HCT116 (cell line): ENCODE data around the gene VIPR1. TPM values are rescaled to one million over a fixed set of nuclear protein-coding genes. Genes with fewer than 3 reads are reported as not detected.
A peak's percentile ranks its signal among the peaks of the same experiment; 100 is the strongest.

Experiments
- ATAC-seq: fragments of 200-7000 bp; cut with Tn5 transposase; 2 replicates; pipeline ENCODE4 v1.9.1; 2020; ENCODE audit warnings: mild to moderate bottlenecking, moderate library complexity
- BruUV-seq: library from RNA; stranded (reverse); fragments of 400-500 nt; replicated peaks from 2 replicates; lab custom pipeline; 2021; lab: Mats Ljungman, UMichigan
- CTCF ChIA-PET: fragments of 300-600 bp; sonication (Branson Sonifier 250); formaldehyde crosslinking; loops from one replicate; lab custom pipeline; 2021; ENCODE audit warnings: antibody characterized with exemption; lab: Charles Lee
- POLR2A ChIA-PET: fragments of 300-600, 350-600 bp; sonication (Branson Sonifier 250); formaldehyde crosslinking; loops from one replicate; lab custom pipeline; 2021; ENCODE audit warnings: antibody characterized with exemption; lab: Charles Lee
- RAD21 ChIA-PET, 2 experiments: fragments of 300-600 bp; sonication (Branson Sonifier 250); formaldehyde crosslinking; loops; one replicate each; lab custom pipeline; 2023; ENCODE audit warnings: low total read pairs in 2 of 2; ENCODE audit not compliant: uncharacterized antibody in 2 of 2, unreplicated experiment in 2 of 2, low non-redundant PET in 1 of 2; lab: Charles Lee
- DNase-seq: peaks from one replicate; pipeline ENCODE4 v3.0.0-alpha.2; 2010; ENCODE audit warnings: low read depth, low spot score
- H2AFZ ChIP-seq: fragments of 200-600 bp; shearing (Covaris generic), sonication (generic); 2 replicates; pipeline ENCODE4 v1.6.1; 2017; ENCODE audit warnings: low read depth, mixed run types, mixed read lengths, antibody characterized with exemption, low read length; ENCODE audit not compliant: poor library complexity, severe bottlenecking
- H3K27ac ChIP-seq: 2 replicates; pipeline ENCODE4 v1.5.1; 2012; ENCODE audit warnings: low read depth, low read length
- H3K27me3 ChIP-seq: fragments of 200-600 bp; sonication (generic); 2 replicates; pipeline ENCODE4 v1.6.1; 2016; ENCODE audit warnings: mixed run types, low read length, mixed read lengths; ENCODE audit not compliant: insufficient read depth
- H3K36me3 ChIP-seq, 2 experiments: fragments of 200-500 bp in 1 of 2; fragments of 200-600 bp in 1 of 2; sonication (Bioruptor generic) in 1 of 2; sonication (generic) in 1 of 2; 2 replicates each; pipeline versions ENCODE4 v1.5.1 to v1.6.1; 2014 to 2016; ENCODE audit warnings: low read length in 2 of 2, inconsistent platforms in 1 of 2, mixed read lengths in 1 of 2, mixed run types in 1 of 2; ENCODE audit not compliant: insufficient read depth in 2 of 2, control insufficient read depth in 1 of 2
- H3K4me1 ChIP-seq, 2 experiments: fragments of 200-600 bp in 1 of 2; sonication (generic) in 1 of 2; 2 replicates each; pipeline versions ENCODE4 v1.5.1 to v1.6.1; 2012 to 2017; ENCODE audit warnings: low read length in 2 of 2, inconsistent platforms in 1 of 2, mild to moderate bottlenecking in 1 of 2, mixed read lengths in 1 of 2, mixed run types in 1 of 2, moderate library complexity in 1 of 2; ENCODE audit not compliant: insufficient read depth in 2 of 2, control insufficient read depth in 1 of 2
- H3K4me2 ChIP-seq: fragments of 200-600 bp; sonication (generic); 2 replicates; pipeline ENCODE4 v1.6.1; 2017; ENCODE audit warnings: mixed run types, low read length, mixed read lengths
- H3K4me3 ChIP-seq, 2 experiments: fragments of 200-600 bp in 1 of 2; sonication (generic) in 1 of 2; replicated peaks in 1 of 2; 2 replicates each; pipeline ENCODE4 v1.5.1; 2011 to 2016; ENCODE audit warnings: low read length in 2 of 2, control low read depth in 1 of 2, low read depth in 1 of 2, mild to moderate bottlenecking in 1 of 2, mixed read lengths in 1 of 2, mixed run types in 1 of 2
- H3K79me2 ChIP-seq: fragments of 200-600 bp; sonication (generic); 2 replicates; pipeline ENCODE4 v1.6.1; 2017; ENCODE audit warnings: mild to moderate bottlenecking, mixed run types, low read length, moderate library complexity, mixed read lengths; ENCODE audit not compliant: insufficient read depth
- H3K9ac ChIP-seq: fragments of 200-600 bp; sonication (generic); 2 replicates; pipeline ENCODE4 v1.6.1; 2016; ENCODE audit warnings: low read length, mixed read lengths
- H3K9me2 ChIP-seq: fragments of 200-600 bp; sonication (generic), shearing (Covaris generic); 2 replicates; pipeline ENCODE4 v1.6.1; 2017; ENCODE audit warnings: mixed run types, mild to moderate bottlenecking, moderate library complexity; ENCODE audit not compliant: insufficient read depth
- H3K9me3 ChIP-seq, 2 experiments: fragments of 200-500 bp in 1 of 2; fragments of 200-600 bp in 1 of 2; sonication (Bioruptor generic) in 1 of 2; sonication (generic) in 1 of 2; 2 replicates each; pipeline ENCODE4 v1.6.1; 2014 to 2017; ENCODE audit warnings: low read length in 2 of 2, mixed read lengths in 2 of 2, inconsistent platforms in 1 of 2, low read depth in 1 of 2, mild to moderate bottlenecking in 1 of 2, mixed run types in 1 of 2, moderate library complexity in 1 of 2; ENCODE audit not compliant: control insufficient read depth in 1 of 2, insufficient read depth in 1 of 2
- H4K20me1 ChIP-seq: fragments of 200-600 bp; sonication (generic), shearing (Covaris generic); 2 replicates; pipeline ENCODE4 v1.6.1; 2017; ENCODE audit warnings: mixed run types, mild to moderate bottlenecking, moderate library complexity; ENCODE audit not compliant: insufficient read depth
- CBX3 ChIP-seq: IDR thresholded peaks from 2 replicates; pipeline ENCODE4 v1.6.1; 2012; ENCODE audit warnings: low read depth
- CEBPB ChIP-seq: IDR thresholded peaks from 2 replicates; pipeline ENCODE4 v1.6.1; 2012; ENCODE audit warnings: low read depth
- EGR1 ChIP-seq: IDR thresholded peaks from 2 replicates; pipeline ENCODE4 v1.6.1; 2012; ENCODE audit warnings: low read depth
- ELF1 ChIP-seq: IDR thresholded peaks from 2 replicates; pipeline ENCODE4 v1.6.1; 2012; ENCODE audit warnings: low read depth, borderline replicate concordance
- EZH2 ChIP-seq: fragments of 200-600 bp; sonication (generic); IDR thresholded peaks from 2 replicates; pipeline ENCODE4 v1.6.1; 2017; ENCODE audit warnings: antibody characterized with exemption, mixed run types
- EZH2phosphoT487 ChIP-seq: fragments of 200-600 bp; IDR thresholded peaks from 2 replicates; pipeline ENCODE4 v1.6.1; 2018; ENCODE audit warnings: antibody characterized with exemption, borderline replicate concordance
- FOSL1 ChIP-seq: IDR thresholded peaks from 2 replicates; pipeline ENCODE4 v1.6.1; 2012; ENCODE audit warnings: low read depth
- JUND ChIP-seq: IDR thresholded peaks from 2 replicates; pipeline ENCODE4 v1.6.1; 2012
- POLR2A ChIP-seq: IDR thresholded peaks from 2 replicates; pipeline ENCODE4 v1.7.0; 2011; ENCODE audit warnings: borderline replicate concordance; ENCODE audit not compliant: insufficient read depth, insufficient read length; ENCODE audit errors: extremely low read depth
- POLR2AphosphoS5 ChIP-seq: IDR thresholded peaks from 2 replicates; pipeline ENCODE4 v1.6.1; 2011; ENCODE audit warnings: mild to moderate bottlenecking, low read depth, low read length, moderate library complexity
- RAD21 ChIP-seq: IDR thresholded peaks from 2 replicates; pipeline ENCODE4 v1.6.1; 2012; ENCODE audit warnings: low read depth, mild to moderate bottlenecking
- SIN3A ChIP-seq: IDR thresholded peaks from 2 replicates; pipeline ENCODE4 v1.6.1; 2012; ENCODE audit warnings: low read depth
- SRF ChIP-seq: IDR thresholded peaks from 2 replicates; pipeline ENCODE4 v1.6.1; 2012; ENCODE audit warnings: low read depth
- TCF7L2 ChIP-seq: IDR thresholded peaks from 2 replicates; pipeline ENCODE4 v1.7.0; 2011; ENCODE audit warnings: borderline replicate concordance, inconsistent platforms; ENCODE audit not compliant: insufficient read depth, insufficient read length; ENCODE audit errors: extremely low read depth
- YY1 ChIP-seq: IDR thresholded peaks from 2 replicates; pipeline ENCODE4 v1.6.1; 2011; ENCODE audit warnings: low read length, low read depth, moderate library complexity, mild to moderate bottlenecking; ENCODE audit not compliant: insufficient replicate concordance; ENCODE audit errors: extremely low read depth
- ZFX ChIP-seq: fragments of 450-650 bp; IDR thresholded peaks from 2 replicates; pipeline ENCODE4 v1.6.1; 2017
- ZNF274 ChIP-seq: fragments of 200-500 bp; sonication (Bioruptor generic); IDR thresholded peaks from 2 replicates; pipeline ENCODE4 v1.6.1; 2014; ENCODE audit warnings: mild to moderate bottlenecking, low read depth, low read length, inconsistent platforms
- intact Hi-C: fragments of 100-400 bp; cut with micrococcal nuclease; formaldehyde crosslinking; loops from 2 replicates; pipeline ENCODE4 v1.10.0; 2022
- total RNA-seq: library from RNA; stranded (reverse); gene quantifications from one replicate; pipeline ENCODE4 v1.2.1, GENCODE V29; 2021; ENCODE audit not compliant: unreplicated experiment
- TF ChIP-seq, protein P1 (sequence below): IDR thresholded peaks from 2 replicates; pipeline ENCODE4 v1.6.1; 2012
- TF ChIP-seq, protein P2 (sequence below): IDR thresholded peaks from 2 replicates; pipeline ENCODE4 v1.6.1; 2012; ENCODE audit warnings: low read depth
- TF ChIP-seq, protein P3 (sequence below): IDR thresholded peaks from 2 replicates; pipeline ENCODE4 v1.6.1; 2012
- TF ChIP-seq, protein P4 (sequence below), 3 experiments: fragments of 200-600 bp in 1 of 3; sonication (generic) in 1 of 3; IDR thresholded peaks in 2 of 3; conservative IDR thresholded peaks in 1 of 3; 2 replicates each; pipeline ENCODE4 v1.5.1; 2012 to 2017; ENCODE audit warnings: low read depth in 2 of 3, low read length in 2 of 3, antibody characterized with exemption in 1 of 3, borderline replicate concordance in 1 of 3, control low read depth in 1 of 3, mild to moderate bottlenecking in 1 of 3, mixed read lengths in 1 of 3, mixed run types in 1 of 3, moderate library complexity in 1 of 3; ENCODE audit not compliant: insufficient read depth in 1 of 3

VIPR1 gene
- total RNA-seq, 1 experiment from 2014 or later = 9.6 TPM

DNA sequence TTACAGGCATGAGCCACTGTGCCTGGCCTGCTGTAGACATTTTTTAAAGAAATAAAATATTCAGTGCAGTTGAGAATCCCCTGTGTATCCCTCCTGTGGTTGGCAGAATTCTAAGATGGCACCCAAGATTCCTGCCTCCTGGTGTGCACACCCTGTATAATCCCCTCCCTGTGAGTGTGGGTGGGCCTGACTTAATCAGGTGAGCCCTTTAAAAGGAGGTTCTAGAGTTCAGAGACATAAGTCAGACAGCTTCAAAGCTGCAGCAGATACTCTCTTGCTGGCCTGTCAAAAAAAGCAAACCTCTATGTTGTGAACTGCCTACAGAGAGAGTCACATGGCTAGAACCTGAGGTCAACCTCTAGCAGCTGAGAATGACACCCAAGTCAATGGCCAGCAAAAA is 7.0 kb upstream of the VIPR1 start (continued):
- TF ChIP-seq YY1 = no peak
- TF ChIP-seq ELF1 = no peak
- TF ChIP-seq EZH2phosphoT487 = no peak
- TF ChIP-seq, protein P1, sequence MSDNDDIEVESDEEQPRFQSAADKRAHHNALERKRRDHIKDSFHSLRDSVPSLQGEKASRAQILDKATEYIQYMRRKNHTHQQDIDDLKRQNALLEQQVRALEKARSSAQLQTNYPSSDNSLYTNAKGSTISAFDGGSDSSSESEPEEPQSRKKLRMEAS = no peak
- no peak for TF ChIP-seq SIN3A

DNA sequence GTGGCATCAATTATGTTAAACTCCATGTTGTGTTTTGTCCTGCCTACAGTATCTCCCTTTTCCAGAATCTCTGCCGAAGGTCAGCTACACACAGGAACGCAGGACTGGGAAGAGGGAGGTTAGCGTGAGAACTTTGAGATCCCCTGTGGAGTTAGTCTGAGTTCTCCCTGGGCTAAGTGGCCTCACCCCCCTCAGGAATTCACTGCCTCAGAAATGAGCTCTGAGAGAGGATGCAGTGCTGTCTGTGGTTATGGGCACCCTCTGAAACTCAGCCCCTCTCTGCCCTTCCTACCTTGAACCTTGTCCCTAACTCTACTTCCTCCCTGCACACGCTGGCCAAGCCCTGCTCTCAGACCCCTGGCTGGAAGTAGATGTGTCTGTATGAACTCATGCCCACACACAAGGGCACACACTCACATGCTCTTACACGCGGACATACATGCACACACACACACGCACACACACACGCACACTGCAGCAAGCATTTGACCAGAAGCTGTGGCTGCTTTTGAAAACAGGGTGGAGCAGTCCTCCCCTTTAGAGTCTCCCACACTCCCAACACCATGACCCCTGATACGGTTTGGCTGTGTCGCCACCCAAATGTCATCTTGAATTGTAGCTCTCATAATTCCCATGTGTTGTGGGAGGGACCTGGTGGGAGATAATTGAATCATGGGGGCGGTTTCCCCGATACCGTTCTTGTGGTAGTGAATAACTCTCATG is 5.3 kb upstream of the VIPR1 start:
- intact Hi-C loops = no loop called here
- TF ChIP-seq EZH2phosphoT487 (no peak), POLR2A (no peak), POLR2AphosphoS5 (no peak), EGR1 (no peak), ZFX (no peak), SRF (no peak), RAD21 (no peak), ZNF274 (no peak), TCF7L2 (no peak), YY1 (no peak), CEBPB (no peak), EZH2 (no peak), JUND (no peak), FOSL1 (no peak), CBX3 (no peak)
- TF ChIP-seq, protein P2, sequence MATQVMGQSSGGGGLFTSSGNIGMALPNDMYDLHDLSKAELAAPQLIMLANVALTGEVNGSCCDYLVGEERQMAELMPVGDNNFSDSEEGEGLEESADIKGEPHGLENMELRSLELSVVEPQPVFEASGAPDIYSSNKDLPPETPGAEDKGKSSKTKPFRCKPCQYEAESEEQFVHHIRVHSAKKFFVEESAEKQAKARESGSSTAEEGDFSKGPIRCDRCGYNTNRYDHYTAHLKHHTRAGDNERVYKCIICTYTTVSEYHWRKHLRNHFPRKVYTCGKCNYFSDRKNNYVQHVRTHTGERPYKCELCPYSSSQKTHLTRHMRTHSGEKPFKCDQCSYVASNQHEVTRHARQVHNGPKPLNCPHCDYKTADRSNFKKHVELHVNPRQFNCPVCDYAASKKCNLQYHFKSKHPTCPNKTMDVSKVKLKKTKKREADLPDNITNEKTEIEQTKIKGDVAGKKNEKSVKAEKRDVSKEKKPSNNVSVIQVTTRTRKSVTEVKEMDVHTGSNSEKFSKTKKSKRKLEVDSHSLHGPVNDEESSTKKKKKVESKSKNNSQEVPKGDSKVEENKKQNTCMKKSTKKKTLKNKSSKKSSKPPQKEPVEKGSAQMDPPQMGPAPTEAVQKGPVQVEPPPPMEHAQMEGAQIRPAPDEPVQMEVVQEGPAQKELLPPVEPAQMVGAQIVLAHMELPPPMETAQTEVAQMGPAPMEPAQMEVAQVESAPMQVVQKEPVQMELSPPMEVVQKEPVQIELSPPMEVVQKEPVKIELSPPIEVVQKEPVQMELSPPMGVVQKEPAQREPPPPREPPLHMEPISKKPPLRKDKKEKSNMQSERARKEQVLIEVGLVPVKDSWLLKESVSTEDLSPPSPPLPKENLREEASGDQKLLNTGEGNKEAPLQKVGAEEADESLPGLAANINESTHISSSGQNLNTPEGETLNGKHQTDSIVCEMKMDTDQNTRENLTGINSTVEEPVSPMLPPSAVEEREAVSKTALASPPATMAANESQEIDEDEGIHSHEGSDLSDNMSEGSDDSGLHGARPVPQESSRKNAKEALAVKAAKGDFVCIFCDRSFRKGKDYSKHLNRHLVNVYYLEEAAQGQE = no peak
- TF ChIP-seq, protein P3, sequence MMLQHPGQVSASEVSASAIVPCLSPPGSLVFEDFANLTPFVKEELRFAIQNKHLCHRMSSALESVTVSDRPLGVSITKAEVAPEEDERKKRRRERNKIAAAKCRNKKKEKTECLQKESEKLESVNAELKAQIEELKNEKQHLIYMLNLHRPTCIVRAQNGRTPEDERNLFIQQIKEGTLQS = no peak
- TF ChIP-seq, protein P4, sequence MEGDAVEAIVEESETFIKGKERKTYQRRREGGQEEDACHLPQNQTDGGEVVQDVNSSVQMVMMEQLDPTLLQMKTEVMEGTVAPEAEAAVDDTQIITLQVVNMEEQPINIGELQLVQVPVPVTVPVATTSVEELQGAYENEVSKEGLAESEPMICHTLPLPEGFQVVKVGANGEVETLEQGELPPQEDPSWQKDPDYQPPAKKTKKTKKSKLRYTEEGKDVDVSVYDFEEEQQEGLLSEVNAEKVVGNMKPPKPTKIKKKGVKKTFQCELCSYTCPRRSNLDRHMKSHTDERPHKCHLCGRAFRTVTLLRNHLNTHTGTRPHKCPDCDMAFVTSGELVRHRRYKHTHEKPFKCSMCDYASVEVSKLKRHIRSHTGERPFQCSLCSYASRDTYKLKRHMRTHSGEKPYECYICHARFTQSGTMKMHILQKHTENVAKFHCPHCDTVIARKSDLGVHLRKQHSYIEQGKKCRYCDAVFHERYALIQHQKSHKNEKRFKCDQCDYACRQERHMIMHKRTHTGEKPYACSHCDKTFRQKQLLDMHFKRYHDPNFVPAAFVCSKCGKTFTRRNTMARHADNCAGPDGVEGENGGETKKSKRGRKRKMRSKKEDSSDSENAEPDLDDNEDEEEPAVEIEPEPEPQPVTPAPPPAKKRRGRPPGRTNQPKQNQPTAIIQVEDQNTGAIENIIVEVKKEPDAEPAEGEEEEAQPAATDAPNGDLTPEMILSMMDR (IDR thresholded peaks at IDR 0.05 in 2 of 3, conservative IDR thresholded peaks at IDR 0.05 in 1 of 3; ENCODE audit: borderline replicate concordance in 1 of 3, insufficient read depth in 1 of 3, low read depth in 2 of 3, low read length in 2 of 3) = no peak

More for the DNA sequence above, 5.3 kb upstream of the VIPR1 start:
- no peaks in the 10 kb centered on the region for H3K9me2 ChIP-seq
- ChIA-PET CTCF (interaction anchor here (1.4 kb wide), 1 partner anchor 46 kb away, joined by 3 read pairs; no protein-coding TSS in a partner anchor), RAD21 (no interaction called here), POLR2A (no interaction called here)
- peak overlapping the region; percentile 52 for H3K9ac ChIP-seq
- DNase-seq (peak; percentile 51), ATAC-seq (peak; percentile 82)
- peak overlapping the region; percentile 19 to 44 for H3K4me3 ChIP-seq
- H3K27me3 ChIP-seq = no peaks in the 10 kb centered on the region
- H3K79me2 ChIP-seq = no peaks in the 10 kb centered on the region
- H3K36me3 ChIP-seq = no peaks in the 10 kb centered on the region
- no peaks in the 10 kb centered on the region for H4K20me1 ChIP-seq
- H3K4me1 ChIP-seq = peaks cover 17 to 73% of the 10 kb centered on the region in 2 experiments
- no peaks in the 10 kb centered on the region for H3K9me3 ChIP-seq
- H3K4me2 ChIP-seq = peak overlapping the region; percentile 78
- H3K27ac ChIP-seq = peak overlapping the region; percentile 23; the same call in 1 of the 2 replicates
- H2AFZ ChIP-seq = peak overlapping the region; percentile 85
- BruUV-seq = no TSS peak
